Mesendoderm (in vitro differentiated cells): ENCODE measurements around the gene GPR108.

Source experiments
- DNase-seq: peaks from one replicate; pipeline ENCODE4 v3.0.0; 2013
- H2AK5ac ChIP-seq: 2 replicates; pipeline ENCODE4 v1.6.1; 2013; ENCODE audit warnings: low read length, inconsistent platforms
- H2BK120ac ChIP-seq: 2 replicates; pipeline ENCODE4 v1.6.1; 2013; ENCODE audit warnings: low read depth, mild to moderate bottlenecking, low read length, moderate library complexity, mixed read lengths
- H2BK15ac ChIP-seq: replicated peaks from 2 replicates; pipeline ENCODE4 v1.6.1; 2013; ENCODE audit warnings: low read depth, mild to moderate bottlenecking, moderate library complexity
- H2BK5ac ChIP-seq: 2 replicates; pipeline ENCODE4 v1.6.1; 2013; ENCODE audit warnings: low read length, inconsistent platforms
- H3K18ac ChIP-seq: 2 replicates; pipeline ENCODE4 v1.6.1; 2013; ENCODE audit warnings: mild to moderate bottlenecking, low read length, mixed read lengths
- H3K23ac ChIP-seq: one replicate; pipeline ENCODE4 v1.6.1; 2013; ENCODE audit warnings: low read length
- H3K27ac ChIP-seq: 2 replicates; pipeline ENCODE4 v1.5.1; 2013; ENCODE audit warnings: low read depth, mild to moderate bottlenecking, inconsistent platforms, low read length, moderate library complexity
- H3K27me3 ChIP-seq: 2 replicates; pipeline ENCODE4 v1.6.1; 2013; ENCODE audit warnings: low read length, control low read depth, mild to moderate bottlenecking, inconsistent platforms; ENCODE audit not compliant: insufficient read depth, poor library complexity
- H3K36me3 ChIP-seq: 2 replicates; pipeline ENCODE4 v1.6.1; 2013; ENCODE audit warnings: low read length, inconsistent platforms; ENCODE audit not compliant: control insufficient read depth, insufficient read depth
- H3K4ac ChIP-seq: one replicate; pipeline ENCODE4 v1.6.1; 2013; ENCODE audit warnings: low read depth, mild to moderate bottlenecking, low read length, moderate library complexity
- H3K4me1 ChIP-seq: 2 replicates; pipeline ENCODE4 v1.6.1; 2013; ENCODE audit warnings: low read depth, low read length, inconsistent platforms; ENCODE audit not compliant: control insufficient read depth
- H3K4me2 ChIP-seq: 2 replicates; pipeline ENCODE4 v1.6.1; 2013; ENCODE audit warnings: low read length
- H3K4me3 ChIP-seq: 2 replicates; pipeline ENCODE4 v1.5.1; 2013; ENCODE audit warnings: mild to moderate bottlenecking, low read length
- H3K56ac ChIP-seq: one replicate; pipeline ENCODE4 v1.6.1; 2013; ENCODE audit warnings: low read length
- H3K79me1 ChIP-seq: 2 replicates; pipeline ENCODE4 v1.6.1; 2013; ENCODE audit warnings: low read length, inconsistent platforms
- H3K79me2 ChIP-seq: 2 replicates; pipeline ENCODE4 v1.6.1; 2013; ENCODE audit warnings: mild to moderate bottlenecking, low read length; ENCODE audit not compliant: control insufficient read depth, insufficient read depth
- H3K9ac ChIP-seq: 2 replicates; pipeline ENCODE4 v1.6.1; 2013; ENCODE audit warnings: low read length, inconsistent platforms
- H4K5ac ChIP-seq: one replicate; pipeline ENCODE4 v1.6.1; 2013; ENCODE audit warnings: low read length
- H4K8ac ChIP-seq: one replicate; pipeline ENCODE4 v1.6.1; 2013; ENCODE audit warnings: low read depth, mild to moderate bottlenecking, control low read depth, low read length, moderate library complexity
- WGBS: extraction: QIAGEN DNeasy Blood & Tissue Kit; methylation state at CpG from one replicate; pipeline ENCODE4 v1.1.7; 2013; ENCODE audit warnings: low lambda C conversion rate, missing lambda C conversion rate; ENCODE audit not compliant: insufficient coverage; ENCODE audit errors: extremely low coverage; 5-methylcytosine and 5-hydroxymethylcytosine counted together

The GPR108 gene

GRCh38 chr19:6718741-6719539, 18.4 kb downstream of the GPR108 start:
- H4K5ac ChIP-seq, result no peak overlapping the region
- H3K4me1 ChIP-seq, result no peaks in the 10 kb centered on the region
- H2BK5ac ChIP-seq, result no peak overlapping the region
- no peak overlapping the region for H3K18ac ChIP-seq
- H2BK120ac ChIP-seq, result no peak overlapping the region
- WGBS, result no CpG with 5 or more reads among the region's 21 CpGs
- no peak overlapping the region for H2BK15ac ChIP-seq
- H3K27ac ChIP-seq, result no peak overlapping the region
- no peak overlapping the region for H4K8ac ChIP-seq
- no peak overlapping the region for H3K4me2 ChIP-seq
- H3K4me3 ChIP-seq, result no peak overlapping the region
- H3K4ac ChIP-seq, result no peak overlapping the region
- no peak overlapping the region for H3K9ac ChIP-seq
- H3K27me3 ChIP-seq, result no peaks in the 10 kb centered on the region
- H2AK5ac ChIP-seq, result no peak overlapping the region
- DNase-seq, result peak; percentile 84
- H3K79me1 ChIP-seq, result peaks cover 2% of the 10 kb centered on the region
- no peaks in the 10 kb centered on the region for H3K36me3 ChIP-seq
- H3K79me2 ChIP-seq, result no peaks in the 10 kb centered on the region
- H3K23ac ChIP-seq, result no peak overlapping the region
- H3K56ac ChIP-seq, result no peak overlapping the region

DNA sequence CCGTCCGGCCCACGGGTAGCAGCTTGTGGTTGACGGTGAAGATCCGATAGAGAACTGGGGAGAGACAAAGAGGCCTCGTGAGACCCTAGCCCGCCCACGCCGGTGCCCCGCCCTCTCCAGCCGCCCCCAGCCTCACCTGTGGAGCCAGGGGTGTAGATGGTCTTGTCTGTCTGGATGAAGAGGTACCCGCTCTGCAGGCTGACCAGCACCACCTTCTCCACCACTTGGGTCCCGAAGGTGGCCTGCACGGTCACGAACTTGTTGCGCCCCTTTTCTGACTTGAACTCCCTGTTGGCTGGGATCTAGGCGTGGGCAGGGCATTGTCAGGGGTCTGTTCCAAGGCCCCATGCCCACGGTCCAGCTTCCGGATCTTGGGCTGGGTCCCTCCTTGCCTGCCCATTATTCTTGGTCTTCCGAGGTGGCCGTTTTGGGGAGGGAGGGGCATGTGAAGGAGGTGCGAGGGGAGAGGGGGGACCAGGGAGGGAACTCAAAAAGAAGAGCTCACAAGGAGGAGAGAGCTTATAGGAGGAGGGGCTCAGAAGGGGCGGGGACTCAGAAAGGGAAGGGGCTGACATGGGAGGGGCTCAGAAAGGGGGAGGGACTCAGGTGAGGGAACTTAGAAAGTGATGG, 19.2 kb downstream of the GPR108 start:
- Histone ChIP-seq H3K4me2 (no peak overlapping the region), H3K27ac (no peak overlapping the region), H4K5ac (no peak overlapping the region), H2BK120ac (no peak overlapping the region), H3K23ac (no peak overlapping the region), H2BK5ac (no peak overlapping the region), H2BK15ac (no peak overlapping the region), H3K79me2 (no peaks in the 10 kb centered on the region), H3K27me3 (no peaks in the 10 kb centered on the region), H4K8ac (no peak overlapping the region), H3K79me1 (peaks cover 2% of the 10 kb centered on the region), H3K56ac (peak overlapping the region; percentile 39), H3K9ac (no peak overlapping the region), H3K4ac (no peak overlapping the region), H3K36me3 (no peaks in the 10 kb centered on the region), H3K4me1 (no peaks in the 10 kb centered on the region), H2AK5ac (no peak overlapping the region), H3K18ac (no peak overlapping the region), H3K4me3 (no peak overlapping the region)
- no peak for DNase-seq
- WGBS, result no CpG with 5 or more reads among the region's 23 CpGs

DNA sequence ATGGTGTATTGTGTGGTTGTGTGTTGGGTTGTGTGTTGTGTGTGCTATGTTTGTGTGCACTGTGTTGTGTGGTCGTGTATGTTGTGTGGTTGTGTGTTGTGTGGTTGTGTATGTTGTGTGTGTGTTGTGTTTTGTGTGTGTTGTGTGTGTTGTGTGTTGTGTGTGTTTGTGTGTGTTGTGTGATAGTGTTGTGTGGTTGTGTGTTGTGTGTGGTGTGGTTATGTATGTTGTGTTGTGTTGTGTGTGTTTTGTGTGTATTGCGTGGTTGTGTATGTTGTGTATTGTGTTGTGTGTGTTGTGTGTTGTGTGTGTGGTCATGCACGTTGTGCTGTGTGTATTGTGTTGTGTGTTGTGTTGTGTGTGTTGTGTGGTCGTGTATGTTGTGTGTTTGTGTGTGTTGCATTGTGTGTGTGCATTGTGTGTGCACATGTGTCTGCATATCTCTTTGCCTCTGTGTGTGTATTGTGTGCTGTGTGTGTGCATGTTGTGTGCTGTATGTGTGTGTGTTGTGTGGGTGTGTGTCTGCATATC, 19.9 kb downstream of the GPR108 start:
- H2BK120ac ChIP-seq, result no peak overlapping the region
- H2BK5ac ChIP-seq, result no peak overlapping the region
- peaks cover 2% of the 10 kb centered on the region for H3K79me1 ChIP-seq
- H3K4ac ChIP-seq, result no peak overlapping the region
- H3K4me3 ChIP-seq, result no peak overlapping the region
- H3K4me2 ChIP-seq, result no peak overlapping the region
- no peak overlapping the region for H2BK15ac ChIP-seq
- DNase-seq, result peak; percentile 66
- no peaks in the 10 kb centered on the region for H3K4me1 ChIP-seq
- WGBS, result 100% methylated on average over 2 of the region's 4 CpGs
- H4K5ac ChIP-seq, result no peak overlapping the region
- H3K27ac ChIP-seq, result no peak overlapping the region
- no peak overlapping the region for H4K8ac ChIP-seq
- H3K79me2 ChIP-seq, result no peaks in the 10 kb centered on the region
- H3K9ac ChIP-seq, result no peak overlapping the region
- no peak overlapping the region for H3K56ac ChIP-seq
- H2AK5ac ChIP-seq, result no peak overlapping the region
- H3K27me3 ChIP-seq, result no peaks in the 10 kb centered on the region
- H3K18ac ChIP-seq, result no peak overlapping the region
- no peaks in the 10 kb centered on the region for H3K36me3 ChIP-seq
- no peak overlapping the region for H3K23ac ChIP-seq

- Histone ChIP-seq H3K56ac (no peak overlapping the region), H3K36me3 (no peaks in the 10 kb centered on the region), H3K18ac (no peak overlapping the region), H3K4me3 (no peak overlapping the region), H2BK15ac (no peak overlapping the region), H3K4me1 (no peaks in the 10 kb centered on the region), H4K5ac (no peak overlapping the region), H4K8ac (no peak overlapping the region), H3K27me3 (no peaks in the 10 kb centered on the region), H2BK120ac (no peak overlapping the region), H3K4ac (no peak overlapping the region), H3K9ac (no peak overlapping the region), H3K4me2 (no peak overlapping the region), H3K79me1 (peaks cover 2% of the 10 kb centered on the region), H2AK5ac (no peak overlapping the region), H2BK5ac (no peak overlapping the region), H3K23ac (no peak overlapping the region), H3K27ac (no peak overlapping the region), H3K79me2 (no peaks in the 10 kb centered on the region)
- no CpG with 5 or more reads among the region's 10 CpGs for WGBS
- peak; percentile 54 for DNase-seq
These were observed 20.3 kb downstream of the GPR108 start for GRCh38 chr19:6717036-6717435.

GRCh38 chr19:6716610-6716970, 20.8 kb downstream of the GPR108 start:
- no peak overlapping the region for H2BK120ac ChIP-seq
- H3K79me1 ChIP-seq, result peaks cover 2% of the 10 kb centered on the region
- H2BK5ac ChIP-seq, result no peak overlapping the region
- H3K4me2 ChIP-seq, result no peak overlapping the region
- H4K5ac ChIP-seq, result no peak overlapping the region
- no peaks in the 10 kb centered on the region for H3K4me1 ChIP-seq
- no peaks in the 10 kb centered on the region for H3K79me2 ChIP-seq
- H3K56ac ChIP-seq, result no peak overlapping the region
- no peak overlapping the region for H3K18ac ChIP-seq
- H3K36me3 ChIP-seq, result no peaks in the 10 kb centered on the region
- H3K23ac ChIP-seq, result no peak overlapping the region
- H2AK5ac ChIP-seq, result no peak overlapping the region
- H2BK15ac ChIP-seq, result no peak overlapping the region
- H3K4me3 ChIP-seq, result no peak overlapping the region
- H3K27ac ChIP-seq, result no peak overlapping the region
- no peak overlapping the region for H3K4ac ChIP-seq
- no peak overlapping the region for H3K9ac ChIP-seq
- no peak for DNase-seq
- WGBS, result no CpG with 5 or more reads among the region's 6 CpGs
- H3K27me3 ChIP-seq, result no peaks in the 10 kb centered on the region
- no peak overlapping the region for H4K8ac ChIP-seq
